Fibroblast of lung (primary cell): ENCODE results near the gene TEDC2. TPM values are rescaled to one million over a fixed set of nuclear protein-coding genes. Genes with fewer than 3 reads are reported as not detected.

Experiments
- DNase-seq, 2 donors: peaks; one replicate each; pipeline versions ENCODE4 v3.0.0 to v3.0.0-alpha.2; 2010; ENCODE audit warnings: low read depth in 2 of 2
- H2AFZ ChIP-seq: 2 replicates; pipeline ENCODE4 v1.5.1; 2012; ENCODE audit warnings: low read length, control low read depth, inconsistent platforms
- H3K27ac ChIP-seq: 2 replicates; pipeline ENCODE4 v1.5.1; 2011; ENCODE audit warnings: low read length, control low read depth; ENCODE audit not compliant: insufficient read depth
- H3K27me3 ChIP-seq: 2 replicates; pipeline ENCODE4 v1.5.1; 2011; ENCODE audit warnings: mild to moderate bottlenecking, low read length; ENCODE audit not compliant: control insufficient read depth, insufficient read depth
- H3K36me3 ChIP-seq: 2 replicates; pipeline ENCODE4 v1.5.1; 2011; ENCODE audit warnings: low read length; ENCODE audit not compliant: control insufficient read depth, insufficient read depth
- H3K4me1 ChIP-seq: 2 replicates; pipeline ENCODE4 v1.5.1; 2011; ENCODE audit warnings: low read length; ENCODE audit not compliant: control insufficient read depth, insufficient read depth; ENCODE audit errors: extremely low read depth
- H3K4me2 ChIP-seq: 2 replicates; pipeline ENCODE4 v1.5.1; 2011; ENCODE audit warnings: low read length, control low read depth; ENCODE audit not compliant: insufficient read depth; ENCODE audit errors: extremely low read depth
- H3K4me3 ChIP-seq, 4 experiments: fragments of 200-600 bp in 1 of 4; sonication (generic) in 1 of 4; replicated peaks in 1 of 4; 2 replicates each; pipeline ENCODE4 v1.5.1; 2011 to 2016; ENCODE audit warnings: low read length in 4 of 4, low read depth in 3 of 4, mild to moderate bottlenecking in 3 of 4, control low read depth in 2 of 4, inconsistent platforms in 1 of 4, mixed read lengths in 1 of 4; ENCODE audit not compliant: insufficient read depth in 1 of 4; ENCODE audit errors: control extremely low read depth in 1 of 4
- H3K79me2 ChIP-seq: 2 replicates; pipeline ENCODE4 v1.5.1; 2012; ENCODE audit warnings: mild to moderate bottlenecking, low read length, inconsistent platforms; ENCODE audit not compliant: control insufficient read depth, insufficient read depth
- H3K9ac ChIP-seq: 2 replicates; pipeline ENCODE4 v1.5.1; 2011; ENCODE audit warnings: mild to moderate bottlenecking, low read length, control low read depth; ENCODE audit not compliant: insufficient read depth
- H3K9me3 ChIP-seq: 2 replicates; pipeline ENCODE4 v1.5.1; 2012; ENCODE audit warnings: low read depth, low read length; ENCODE audit not compliant: control insufficient read depth, insufficient read depth
- H4K20me1 ChIP-seq: 2 replicates; pipeline ENCODE4 v1.5.1; 2011; ENCODE audit warnings: low read length; ENCODE audit not compliant: control insufficient read depth, insufficient read depth; ENCODE audit errors: extremely low read depth
- CTCF ChIP-seq, 2 donors: IDR thresholded peaks in 1 of 2; conservative IDR thresholded peaks in 1 of 2; 1 replicate in 1 of 2; 2 replicates in 1 of 2; pipeline ENCODE4 v1.5.1; 2011 to 2012; ENCODE audit warnings: low read length in 2 of 2, control low read depth in 1 of 2, inconsistent platforms in 1 of 2, low read depth in 1 of 2, mild to moderate bottlenecking in 1 of 2
- EZH2 ChIP-seq: IDR thresholded peaks from 2 replicates; pipeline ENCODE4 v1.5.1; 2012; ENCODE audit warnings: low read length, control low read depth, mild to moderate bottlenecking; ENCODE audit errors: missing control alignments
- polyA plus RNA-seq, 2 donors: library from polyadenylated mRNA; depleted of rRNA in 1 of 2; stranded (reverse) in 1 of 2; unstranded in 1 of 2; fragments of >200 nt; gene quantifications; 2 replicates each; pipeline ENCODE4 v1.2.1, GENCODE V29; 2011 to 2012; ENCODE audit warnings: missing spikeins in 1 of 2
- total RNA-seq: library from RNA; depleted of rRNA; stranded (reverse); fragments of >200 nt; gene quantifications from 2 replicates; pipeline ENCODE4 v1.2.1, GENCODE V29; 2014

TEDC2 gene
- total and polyA plus RNA-seq, 2 donors (not counting 1 experiment from before 2014, with no cell fraction given), result 1.2 to 1.7 TPM

- H3K36me3 ChIP-seq, result no peaks in the 10 kb centered on the region
- no peaks in the 10 kb centered on the region for H4K20me1 ChIP-seq
- no peaks in the 10 kb centered on the region for H3K9me3 ChIP-seq
- peak overlapping the region in 3 of 4 experiments; percentile 28 to 55 (median 37) for H3K4me3 ChIP-seq
- no peaks in the 10 kb centered on the region for H3K27me3 ChIP-seq
- H3K4me1 ChIP-seq, result peaks cover 13% of the 10 kb centered on the region
- no peaks in the 10 kb centered on the region for H3K79me2 ChIP-seq
- peak overlapping the region; percentile 73 for H3K9ac ChIP-seq
- H2AFZ ChIP-seq, result peak overlapping the region; percentile 13
- DNase-seq, result peak; percentile 64 to 72
- peak overlapping the region; percentile 29 for H3K27ac ChIP-seq
- peak overlapping the region; percentile 94 for H3K4me2 ChIP-seq
- TF ChIP-seq CTCF (conservative IDR thresholded peaks at IDR 0.05 in 1 of 2, IDR thresholded peaks at IDR 0.05 in 1 of 2; ENCODE audit: low read depth in 1 of 2, low read length in 2 of 2) (no peak), EZH2 (no peak)
These were observed 7.8 kb downstream of the TEDC2 start for GRCh38 chr16:2467528-2468232.

GRCh38 chr16:2468233-2468724 lies 8.4 kb downstream of the TEDC2 start:
- no peak for DNase-seq
- no peaks in the 10 kb centered on the region for H3K9me3 ChIP-seq
- H3K27ac ChIP-seq, result peak overlapping the region; percentile 23
- no peak for TF ChIP-seq EZH2
- no peak for TF ChIP-seq CTCF (conservative IDR thresholded peaks at IDR 0.05 in 1 of 2, IDR thresholded peaks at IDR 0.05 in 1 of 2; ENCODE audit: low read depth in 1 of 2, low read length in 2 of 2)
- H3K4me2 ChIP-seq, result peak overlapping the region; percentile 94
- no peaks in the 10 kb centered on the region for H3K79me2 ChIP-seq
- no peak overlapping the region for H2AFZ ChIP-seq
- peaks cover 13% of the 10 kb centered on the region for H3K4me1 ChIP-seq
- H3K9ac ChIP-seq, result peak overlapping the region; percentile 73
- no peaks in the 10 kb centered on the region for H3K36me3 ChIP-seq
- H4K20me1 ChIP-seq, result no peaks in the 10 kb centered on the region
- peak overlapping the region; percentile 10 to 55 (median 32) for H3K4me3 ChIP-seq
- no peaks in the 10 kb centered on the region for H3K27me3 ChIP-seq

GRCh38 chr16:2468725-2469398 lies 9.0 kb downstream of the TEDC2 start:
- TF ChIP-seq CTCF (conservative IDR thresholded peaks at IDR 0.05 in 1 of 2, IDR thresholded peaks at IDR 0.05 in 1 of 2; ENCODE audit: low read depth in 1 of 2, low read length in 2 of 2), result no peak
- no peak for TF ChIP-seq EZH2
- Histone ChIP-seq H2AFZ (no peak overlapping the region), H4K20me1 (no peaks in the 10 kb centered on the region), H3K4me2 (peak overlapping the region; percentile 94), H3K27ac (no peak overlapping the region), H3K79me2 (no peaks in the 10 kb centered on the region), H3K27me3 (no peaks in the 10 kb centered on the region), H3K4me1 (peaks cover 13% of the 10 kb centered on the region), H3K4me3 (peak overlapping the region in 2 of 4 experiments; percentile 10 to 55), H3K36me3 (no peaks in the 10 kb centered on the region), H3K9ac (no peak overlapping the region), H3K9me3 (no peaks in the 10 kb centered on the region)
- no peak for DNase-seq
